Bladder microvascular endothelial cell (primary cell): ENCODE measurements around the gene NOBOX. TPM values are rescaled to one million over a fixed set of nuclear protein-coding genes. Genes with fewer than 3 reads are reported as not detected.

Experiments used
- total RNA-seq: library from RNA; depleted of rRNA; stranded (reverse); fragments of >200 nt; gene quantifications from 2 replicates; pipeline ENCODE4 v1.2.3, GENCODE V29; 2014

The NOBOX gene
- not detected in 2 replicates for total RNA-seq

DNA sequence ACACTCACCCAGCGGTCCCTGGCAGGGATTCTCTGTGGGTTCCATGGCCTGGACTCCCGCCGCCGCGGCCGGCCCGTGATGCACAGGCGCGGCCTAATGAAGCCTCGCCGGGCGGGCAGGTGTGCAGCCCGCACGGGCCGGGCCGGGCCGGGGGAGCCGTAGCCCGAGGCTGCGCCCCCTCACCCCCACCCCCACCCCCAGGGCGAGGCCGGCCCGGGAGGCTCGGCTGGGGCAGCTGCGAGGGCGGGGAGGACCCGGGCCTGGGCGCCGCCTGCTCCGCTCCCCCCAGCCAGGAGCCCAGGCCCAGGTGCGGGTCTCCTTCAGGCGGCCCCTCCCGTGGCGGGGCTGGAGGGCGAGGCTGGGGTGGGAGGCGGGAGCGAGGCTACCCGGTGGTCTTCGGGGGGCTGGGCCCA, at the start of gene NOBOX:
Gene NOBOX, minus strand, starts transcription at position 45 of the 413 bp plus-strand sequence.

DNA sequence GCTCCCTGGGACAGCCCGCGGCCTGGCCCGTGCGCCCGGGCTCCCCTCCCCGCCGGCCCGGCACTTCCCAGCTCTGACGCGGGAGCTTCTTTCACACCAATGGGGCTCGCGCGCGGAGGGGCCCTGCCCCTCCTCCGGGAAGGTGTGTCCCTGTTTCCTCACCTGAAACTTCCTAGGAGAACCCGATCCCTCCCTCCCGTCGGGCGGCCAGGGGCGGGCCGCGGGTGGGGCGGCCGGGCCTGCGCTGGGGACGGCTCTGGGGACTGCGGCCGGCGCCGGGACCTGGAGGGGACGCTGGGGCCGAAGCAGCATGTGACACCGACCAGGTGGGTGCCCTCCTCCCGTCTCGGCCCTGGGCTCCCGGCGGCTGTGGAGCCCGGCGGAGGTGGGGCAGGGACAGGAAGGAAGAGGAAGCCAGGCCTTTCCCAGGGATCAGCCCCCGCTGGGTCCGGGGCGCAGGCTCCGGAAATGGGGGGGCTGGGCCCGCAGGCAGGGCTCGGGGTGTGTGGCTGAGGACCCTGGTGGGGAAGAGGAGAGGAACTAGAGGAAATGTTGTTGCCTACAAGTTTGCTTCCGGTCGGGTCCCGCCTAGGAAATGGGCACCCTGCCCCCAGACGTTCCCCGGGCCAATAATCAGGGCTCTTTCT, 48.2 kb downstream of the NOBOX start, which contains the start of gene ARHGEF5:
Gene ARHGEF5, plus strand, starts transcription at position 227 of the 647 bp plus-strand sequence. CDS start 7,268 bp downstream, outside the sequence.

Other genes with a start within 250 kb of the NOBOX start
- not detected in 2 replicates for gene CTAGE4, start 220.2 kb downstream of the NOBOX start, total RNA-seq
- gene ARHGEF35, start 207.9 kb downstream of the NOBOX start, total RNA-seq = 0.06 and 0.32 TPM in 2 replicates
- not detected in 2 replicates for gene OR2A42, start 164.1 kb downstream of the NOBOX start, total RNA-seq
- not detected in 2 replicates for gene OR2A7, start 138.9 kb downstream of the NOBOX start, total RNA-seq
- not detected in 2 replicates for gene CTAGE8, start 134.4 kb downstream of the NOBOX start, total RNA-seq
- gene OR2A1, start 91.3 kb downstream of the NOBOX start, total RNA-seq = not detected in 2 replicates
- 0.06 and 0.16 TPM in 2 replicates for gene ARHGEF5, start 48.3 kb downstream of the NOBOX start, total RNA-seq